Activated CD8-positive, alpha-beta T cell treated with anti-CD3 and anti-CD28 coated beads for 36 hours (primary cell): ENCODE data around the gene GPATCH4. TPM values are rescaled to one million over a fixed set of nuclear protein-coding genes. Genes with fewer than 3 reads are reported as not detected.
A peak's percentile ranks its signal among the peaks of the same experiment; 100 is the strongest.
"Not testable (repeated sequence)": the region's sequence is repeated elsewhere in the genome, so short reads cannot be mapped to it uniquely, and the experiment has no call there.

Source experiments
- ATAC-seq: fragments of 200-7000 bp; cut with Tn5 transposase; one replicate; pipeline ENCODE4 v1.10.0; 2021; ENCODE audit warnings: mild to moderate bottlenecking, moderate library complexity
- CTCF ChIA-PET: fragments of 350-600 bp; sonication (Branson Sonifier 250); formaldehyde crosslinking; loops from one replicate; lab custom pipeline; 2021; ENCODE audit warnings: antibody characterized with exemption; lab: Charles Lee
- POLR2A ChIA-PET: fragments of 350-600 bp; sonication (Branson Sonifier 250); formaldehyde crosslinking; loops from one replicate; lab custom pipeline; 2021; ENCODE audit warnings: antibody characterized with exemption; lab: Charles Lee
- DNase-seq: peaks from one replicate; pipeline ENCODE4 v3.0.0-alpha.2; 2020
- H3K27ac Mint-ChIP-seq: one replicate; pipeline ENCODE4 v1.8.0; 2021; ENCODE audit warnings: mild to moderate bottlenecking, mixed read lengths
- H3K27me3 Mint-ChIP-seq: one replicate; pipeline ENCODE4 v1.8.0; 2021; ENCODE audit warnings: mixed read lengths
- H3K36me3 Mint-ChIP-seq: one replicate; pipeline ENCODE4 v1.8.0; 2021; ENCODE audit warnings: low read depth, mixed read lengths
- H3K4me1 Mint-ChIP-seq: one replicate; pipeline ENCODE4 v1.8.0; 2021; ENCODE audit warnings: low read depth, mixed read lengths
- H3K4me3 Mint-ChIP-seq: one replicate; pipeline ENCODE4 v1.8.0; 2021; ENCODE audit warnings: mild to moderate bottlenecking, moderate library complexity, mixed read lengths
- H3K9me3 Mint-ChIP-seq: one replicate; pipeline ENCODE4 v1.8.0; 2021; ENCODE audit warnings: mixed read lengths
- CTCF ChIP-seq: fragments of 200-600 bp; IDR thresholded peaks from one replicate; pipeline ENCODE4 v1.8.0; 2022; ENCODE audit warnings: antibody characterized with exemption, mild to moderate bottlenecking
- intact Hi-C: fragments of 100-400 bp; cut with micrococcal nuclease; formaldehyde crosslinking; loops from one replicate; pipeline ENCODE4 v1.10.0; 2022
- total RNA-seq, 2 experiments: library from RNA; stranded (reverse); gene quantifications; one replicate each; pipeline ENCODE4 v1.2.3, GENCODE V29; 2021

GPATCH4 gene
- total RNA-seq, 2 experiments from 2014 or later: 50.7 to 51.0 TPM

- peaks cover 30% of the 10 kb centered on the region for H3K4me1 Mint-ChIP-seq
- POLR2A ChIA-PET: interaction anchor here (0.6 to 5.2 kb wide), 16 partner anchors 10 to 152 kb away, joined by 3 to 66 read pairs (median 4); partner anchors contain the start of genes GPATCH4, MEF2D and TTC24
- peak overlapping the region; percentile 87 for H3K27ac Mint-ChIP-seq
- H3K36me3 Mint-ChIP-seq: peaks cover 29% of the 10 kb centered on the region
- intact Hi-C loops: no loop called here
- peak overlapping the region; percentile 77 for H3K4me3 Mint-ChIP-seq
- H3K27me3 Mint-ChIP-seq: no peaks in the 10 kb centered on the region
- CTCF ChIA-PET: interaction anchor here (1.0 to 5.8 kb wide), 11 partner anchors 8 to 110 kb away, joined by 3 to 24 read pairs (median 6); partner anchors contain the start of genes GPATCH4 and MEF2D
- ATAC-seq (peak; percentile 6), DNase-seq (no peak)
- TF ChIP-seq CTCF: no peak
- no peaks in the 10 kb centered on the region for H3K9me3 Mint-ChIP-seq
Observed at GRCh38 chr1:156590326-156591180, 10.7 kb downstream of the GPATCH4 start.

- Mint-ChIP-seq H3K4me1 (peaks cover 28% of the 10 kb centered on the region), H3K4me3 (no peak overlapping the region), H3K36me3 (peaks cover 25% of the 10 kb centered on the region), H3K9me3 (no peaks in the 10 kb centered on the region), H3K27ac (no peak overlapping the region), H3K27me3 (no peaks in the 10 kb centered on the region)
- ATAC-seq (no peak), DNase-seq (no peak)
- no peak for TF ChIP-seq CTCF
- intact Hi-C loops: no loop called here
- ChIA-PET POLR2A (interaction anchor here (0.6 to 1.3 kb wide), 2 partner anchors 11 to 153 kb away, joined by 3 to 4 read pairs; no protein-coding TSS in a partner anchor), CTCF (interaction anchor here (0.9 to 4.5 kb wide), 5 partner anchors 9 to 109 kb away, joined by 3 to 20 read pairs (median 5); partner anchors contain the start of gene GPATCH4)
Observed at GRCh38 chr1:156589546-156589945, 11.7 kb downstream of the GPATCH4 start.

GRCh38 chr1:156587927-156588326, 13.4 kb downstream of the GPATCH4 start:
- H3K4me1 Mint-ChIP-seq: peaks cover 22% of the 10 kb centered on the region
- H3K9me3 Mint-ChIP-seq, H3K27ac Mint-ChIP-seq, H3K27me3 Mint-ChIP-seq, intact Hi-C loops, DNase-seq, ATAC-seq, H3K4me3 Mint-ChIP-seq: not testable (repeated sequence)
- POLR2A ChIA-PET: interaction anchor here (1.7 kb wide), 1 partner anchor 131 kb away, joined by 4 read pairs; no protein-coding TSS in a partner anchor
- peaks cover 27% of the 10 kb centered on the region for H3K36me3 Mint-ChIP-seq
- CTCF ChIA-PET: interaction anchor here (1.4 to 4.5 kb wide), 4 partner anchors 13 to 107 kb away, joined by 4 to 20 read pairs (median 7); partner anchors contain the start of gene GPATCH4

- DNase-seq: no peak
- no peak overlapping the region for H3K27ac Mint-ChIP-seq
- H3K27me3 Mint-ChIP-seq: no peaks in the 10 kb centered on the region
- ChIA-PET CTCF (interaction anchor here (0.9 to 3.2 kb wide), 5 partner anchors 13 to 129 kb away, joined by 4 to 16 read pairs (median 5); no protein-coding TSS in a partner anchor), POLR2A (interaction anchor here (0.8 to 2.5 kb wide), 4 partner anchors 9 to 89 kb away, joined by 3 to 9 read pairs (median 4); no protein-coding TSS in a partner anchor)
- peaks cover 25% of the 10 kb centered on the region for H3K36me3 Mint-ChIP-seq
- no peaks in the 10 kb centered on the region for H3K9me3 Mint-ChIP-seq
- H3K4me3 Mint-ChIP-seq: no peak overlapping the region
- intact Hi-C loops: no loop called here
- TF ChIP-seq CTCF: no peak
- ATAC-seq: no peak
- H3K4me1 Mint-ChIP-seq: peaks cover 15% of the 10 kb centered on the region
Observed at GRCh38 chr1:156586892-156587477, 14.3 kb downstream of the GPATCH4 start.

GRCh38 chr1:156586323-156586722, 15.0 kb downstream of the GPATCH4 start:
- Mint-ChIP-seq H3K36me3 (peaks cover 25% of the 10 kb centered on the region), H3K27me3 (no peaks in the 10 kb centered on the region), H3K9me3 (no peaks in the 10 kb centered on the region), H3K4me1 (peaks cover 17% of the 10 kb centered on the region), H3K4me3 (no peak overlapping the region), H3K27ac (no peak overlapping the region)
- TF ChIP-seq CTCF: no peak
- no peak for ATAC-seq
- intact Hi-C loops: no loop called here
- no peak for DNase-seq
- CTCF ChIA-PET: interaction anchor here (1.0 to 3.2 kb wide), 8 partner anchors 12 to 129 kb away, joined by 3 to 16 read pairs (median 4); no protein-coding TSS in a partner anchor
- POLR2A ChIA-PET: interaction anchor here (0.8 to 2.5 kb wide), 4 partner anchors 9 to 88 kb away, joined by 3 to 9 read pairs (median 4); no protein-coding TSS in a partner anchor
